GM23338 (cell line): ENCODE measurements around the gene SLC35A2. TPM values are rescaled to one million over a fixed set of nuclear protein-coding genes. Genes with fewer than 3 reads are reported as not detected.
A peak's percentile ranks its signal among the peaks of the same experiment; 100 is the strongest.
"Not testable (repeated sequence)": the region's sequence is repeated elsewhere in the genome, so short reads cannot be mapped to it uniquely, and the experiment has no call there.

Experiments
- ATAC-seq: fragments of 200-7000 bp; cut with Tn5 transposase; 3 replicates; pipeline ENCODE4 v1.9.1; 2020
- DNase-seq: peaks from one replicate; pipeline ENCODE4 v3.0.0-alpha.2; 2015; ENCODE audit warnings: low spot score
- H2AFZ ChIP-seq: fragments of 200-600 bp; sonication (generic); 2 replicates; pipeline ENCODE4 v1.8.0; 2016; ENCODE audit warnings: antibody characterized with exemption, mild to moderate bottlenecking, moderate library complexity
- H3F3A ChIP-seq: fragments of 200-600 bp; sonication (generic); replicated peaks from 2 replicates; pipeline ENCODE4 v1.8.0; 2017; ENCODE audit warnings: antibody characterized with exemption, mixed run types, low read depth
- H3K27ac ChIP-seq: fragments of 200-600 bp; sonication (generic); 2 replicates; pipeline ENCODE4 v1.6.1; 2016; ENCODE audit warnings: low read depth
- H3K27me3 ChIP-seq: fragments of 200-600 bp; sonication (generic); 2 replicates; pipeline ENCODE4 v1.8.0; 2016; ENCODE audit warnings: mild to moderate bottlenecking, mixed run types, moderate library complexity; ENCODE audit not compliant: insufficient read depth
- H3K36me3 ChIP-seq: fragments of 200-600 bp; sonication (generic); 2 replicates; pipeline ENCODE4 v1.8.0; 2016; ENCODE audit warnings: mild to moderate bottlenecking; ENCODE audit not compliant: insufficient read depth
- H3K4me1 ChIP-seq: fragments of 200-600 bp; sonication (generic); 2 replicates; pipeline ENCODE4 v1.8.0; 2016; ENCODE audit warnings: mild to moderate bottlenecking, moderate library complexity; ENCODE audit not compliant: insufficient read depth
- H3K4me2 ChIP-seq: fragments of 200-600 bp; sonication (generic); 2 replicates; pipeline ENCODE4 v1.7.1; 2017; ENCODE audit warnings: mixed run types
- H3K4me3 ChIP-seq: fragments of 200-600 bp; sonication (generic); 2 replicates; pipeline ENCODE4 v1.6.1; 2016; ENCODE audit warnings: mixed run types
- H3K79me2 ChIP-seq: fragments of 200-600 bp; sonication (generic); replicated peaks from 2 replicates; pipeline ENCODE4 v1.8.0; 2017; ENCODE audit warnings: mild to moderate bottlenecking; ENCODE audit not compliant: insufficient read depth
- H3K9me2 ChIP-seq: fragments of 200-600 bp; sonication (generic); 2 replicates; pipeline ENCODE4 v1.8.0; 2017; ENCODE audit not compliant: insufficient read depth
- H4K20me1 ChIP-seq: fragments of 200-600 bp; sonication (generic); replicated peaks from 2 replicates; pipeline ENCODE4 v1.8.0; 2017; ENCODE audit warnings: mild to moderate bottlenecking; ENCODE audit not compliant: insufficient read depth
- H3K27ac Mint-ChIP-seq: 2 replicates; pipeline ENCODE4 v1.8.0; 2020; ENCODE audit warnings: inconsistent platforms, mild to moderate bottlenecking, moderate library complexity, mixed read lengths
- H3K27me3 Mint-ChIP-seq: 3 replicates; pipeline ENCODE4 v1.8.0; 2022; ENCODE audit warnings: low read depth, mild to moderate bottlenecking, moderate library complexity, mixed read lengths, inconsistent platforms; ENCODE audit not compliant: insufficient read depth, poor library complexity
- H3K36me3 Mint-ChIP-seq: 3 replicates; pipeline ENCODE4 v1.8.0; 2021; ENCODE audit warnings: low read depth, mild to moderate bottlenecking, inconsistent platforms, moderate library complexity, mixed read lengths
- H3K4me1 Mint-ChIP-seq: 3 replicates; pipeline ENCODE4 v1.8.0; 2020; ENCODE audit warnings: mild to moderate bottlenecking, inconsistent platforms, mixed read lengths
- H3K4me3 Mint-ChIP-seq: 3 replicates; pipeline ENCODE4 v1.8.0; 2021; ENCODE audit warnings: moderate library complexity, mild to moderate bottlenecking, inconsistent platforms, mixed read lengths
- H3K9me3 Mint-ChIP-seq: 3 replicates; pipeline ENCODE4 v1.8.0; 2020; ENCODE audit warnings: moderate library complexity, mild to moderate bottlenecking, inconsistent platforms, mixed read lengths
- CREB1 ChIP-seq: fragments of 250-450 bp; sonication (Bioruptor Pico); IDR thresholded peaks from 2 replicates; pipeline ENCODE4 v1.5.0; 2020; ENCODE audit warnings: low read depth, mild to moderate bottlenecking, moderate library complexity
- CTCF ChIP-seq, 2 experiments: fragments of 200-600 bp in 1 of 2; sonication (generic) in 1 of 2; conservative IDR thresholded peaks; 2 replicates each; pipeline versions ENCODE4 v1.5.1 to v1.6.1; 2016 to 2017; ENCODE audit warnings: antibody characterized with exemption in 2 of 2, low read depth in 2 of 2, mild to moderate bottlenecking in 2 of 2, moderate library complexity in 1 of 2
- ETS1 ChIP-seq: IDR thresholded peaks from 2 replicates; pipeline ENCODE4 v1.6.1; 2016; ENCODE audit warnings: antibody characterized with exemption
- EZH2phosphoT487 ChIP-seq: fragments of 200-600 bp; sonication (generic); IDR thresholded peaks from one replicate; pipeline ENCODE4 v1.8.1; 2018; ENCODE audit warnings: antibody characterized with exemption; ENCODE audit not compliant: unreplicated experiment
- JUNB ChIP-seq: IDR thresholded peaks from one replicate; pipeline ENCODE4 v1.6.1; 2016; ENCODE audit warnings: antibody characterized with exemption; ENCODE audit not compliant: unreplicated experiment
- NANOG ChIP-seq: IDR thresholded peaks from 2 replicates; pipeline ENCODE4 v1.6.1; 2016; ENCODE audit warnings: antibody characterized with exemption, borderline replicate concordance
- POLR2AphosphoS5 ChIP-seq: IDR thresholded peaks from 2 replicates; pipeline ENCODE4 v1.6.1; 2016; ENCODE audit warnings: antibody characterized with exemption, low read depth
- STAT1 ChIP-seq: IDR thresholded peaks from one replicate; pipeline ENCODE4 v1.6.1; 2016; ENCODE audit warnings: antibody characterized with exemption; ENCODE audit not compliant: unreplicated experiment
- ZNF114 ChIP-seq: fragments of 250-450 bp; sonication (Bioruptor Pico); IDR thresholded peaks from 2 replicates; pipeline ENCODE4 v1.5.0; 2020; ENCODE audit warnings: mild to moderate bottlenecking, moderate library complexity
- ZNF331 ChIP-seq: fragments of 250-450 bp; sonication (Bioruptor Pico); IDR thresholded peaks from 2 replicates; pipeline ENCODE4 v1.5.0; 2020; ENCODE audit warnings: low read depth, mild to moderate bottlenecking, moderate library complexity
- ZNF462 ChIP-seq: fragments of 250-450 bp; sonication (Bioruptor Pico); IDR thresholded peaks from 2 replicates; pipeline ENCODE4 v1.5.0; 2020; ENCODE audit warnings: mild to moderate bottlenecking, moderate library complexity
- polyA plus RNA-seq: library from polyadenylated mRNA; unstranded; fragments of >200 nt; fragmentation: Nextera tagmentation; extraction: Ambion mirVana; gene quantifications from 2 replicates; pipeline ENCODE4 v1.2.1, GENCODE V29; 2016
- total RNA-seq: library from RNA; depleted of rRNA; stranded (reverse); fragments of >200 nt; shearing (Covaris generic); gene quantifications from 2 replicates; pipeline ENCODE4 v1.2.3, GENCODE V29; 2014

The SLC35A2 gene
- total and polyA plus RNA-seq, 2 experiments from 2014 or later, result 13.0 to 16.4 TPM

- H3K4me2 ChIP-seq, DNase-seq, H2AFZ ChIP-seq, ATAC-seq, H3K4me3 ChIP-seq, H3K36me3 Mint-ChIP-seq, H3K79me2 ChIP-seq, H3K36me3 ChIP-seq, H3K4me3 Mint-ChIP-seq, H3K9me2 ChIP-seq, H3K27ac ChIP-seq, H3K27ac Mint-ChIP-seq, H3K9me3 Mint-ChIP-seq, H3K4me1 Mint-ChIP-seq, H3K27me3 ChIP-seq, H3F3A ChIP-seq, H3K27me3 Mint-ChIP-seq, H4K20me1 ChIP-seq, H3K4me1 ChIP-seq: not testable (repeated sequence)
Measured at GRCh38 chrX:48886586-48886985, 24.9 kb downstream of the SLC35A2 start.

- Histone ChIP-seq H3K4me3 (no peak overlapping the region), H3F3A (no peaks in the 10 kb centered on the region), H3K4me1 (no peaks in the 10 kb centered on the region), H3K9me2 (no peaks in the 10 kb centered on the region), H3K36me3 (no peaks in the 10 kb centered on the region), H3K27ac (no peak overlapping the region), H3K4me2 (no peak overlapping the region), H3K27me3 (no peaks in the 10 kb centered on the region), H3K79me2 (no peaks in the 10 kb centered on the region), H2AFZ (no peak overlapping the region), H4K20me1 (no peaks in the 10 kb centered on the region)
- H3K27me3 Mint-ChIP-seq, result no peaks in the 10 kb centered on the region
- no peaks in the 10 kb centered on the region for H3K36me3 Mint-ChIP-seq
- no peak for ATAC-seq
- no peak overlapping the region for H3K27ac Mint-ChIP-seq
- H3K9me3 Mint-ChIP-seq, result no peaks in the 10 kb centered on the region
- no peaks in the 10 kb centered on the region for H3K4me1 Mint-ChIP-seq
- no peak overlapping the region for H3K4me3 Mint-ChIP-seq
- DNase-seq, result peak; percentile 17
- TF ChIP-seq JUNB (no peak), CTCF (conservative IDR thresholded peaks at IDR 0.05; ENCODE audit: low read depth in 2 of 2) (no peak), EZH2phosphoT487 (no peak), ZNF114 (CRISPR knock-in tag) (no peak), ZNF462 (CRISPR knock-in tag) (no peak), ETS1 (no peak), POLR2AphosphoS5 (no peak), NANOG (no peak), STAT1 (no peak), CREB1 (CRISPR knock-in tag) (no peak), ZNF331 (no peak)
Measured at GRCh38 chrX:48883729-48884128, 27.7 kb downstream of the SLC35A2 start.
